Right lobe of liver (tissue), 6 donors: ENCODE measurements around the gene TADA2B. TPM values are rescaled to one million over a fixed set of nuclear protein-coding genes. Genes with fewer than 3 reads are reported as not detected.

ENCODE experiments used
- ATAC-seq, 4 donors: fragments of 200-7000 bp; cut with Tn5 transposase; one replicate each; pipeline ENCODE4 v1.9.1; 2020; ENCODE audit warnings: mild to moderate bottlenecking in 4 of 4, moderate library complexity in 4 of 4
- DNase-seq, 3 donors: peaks; one replicate each; pipeline ENCODE4 v3.0.0-alpha.2; 2020
- H3K27ac ChIP-seq, 3 donors: fragments of 200-600 bp; one replicate each; pipeline ENCODE4 v1.8.0; 2022
- H3K27me3 ChIP-seq, 2 donors: fragments of 200-600 bp; one replicate each; pipeline ENCODE4 v1.8.0; 2022
- H3K36me3 ChIP-seq, 4 donors: fragments of 200-600 bp; sonication (generic) in 1 of 4; one replicate each; pipeline versions ENCODE4 v1.5.1 to v1.8.0; 2017 to 2022; ENCODE audit warnings: control low read depth in 1 of 4
- H3K4me1 ChIP-seq, 4 donors: fragments of 200-600 bp; sonication (generic) in 1 of 4; one replicate each; pipeline versions ENCODE4 v1.5.1 to v1.8.0; 2017 to 2022; ENCODE audit warnings: control low read depth in 1 of 4
- H3K4me3 ChIP-seq, 3 donors: fragments of 200-600 bp; one replicate each; pipeline ENCODE4 v1.8.0; 2022
- H3K9me3 ChIP-seq, 4 donors: fragments of 200-600 bp; sonication (generic) in 1 of 4; one replicate each; pipeline versions ENCODE4 v1.5.1 to v1.8.0; 2017 to 2022; ENCODE audit warnings: control low read depth in 1 of 4
- POLR2A ChIP-seq: fragments of 450-650 bp; IDR thresholded peaks from one replicate; pipeline ENCODE4 v1.6.1; 2017; ENCODE audit warnings: antibody characterized with exemption, mild to moderate bottlenecking
- WGBS: methylation state at CpG from one replicate; pipeline ENCODE4 v1.1.6; 2018; ENCODE audit warnings: low coverage, low lambda C conversion rate; ENCODE audit not compliant: insufficient coverage; ENCODE audit errors: missing lambda C conversion rate; 5-methylcytosine and 5-hydroxymethylcytosine counted together
- intact Hi-C, 2 donors: fragments of 100-400 bp; cut with DNase I; formaldehyde crosslinking; loops; one replicate each; pipeline versions ENCODE4 v1.11.2 to v1.14.1; 2022
- total RNA-seq, 6 experiments: library from RNA; depleted of rRNA in 2 of 6; stranded (reverse); fragments of >200 nt in 2 of 6; fragmentation: NEBNext Ultra II Directional in 3 of 6; extraction: Animal tissue kit (Norgen Biotek cat#: 25700) in 3 of 6; gene quantifications; one replicate each; pipeline versions ENCODE4 v1.1.0 to v1.2.4, GENCODE V29; 2016 to 2023
- TF ChIP-seq, protein P1 (sequence below), 4 donors: fragments of 200-600 bp in 3 of 4; fragments of 450-650 bp in 1 of 4; IDR thresholded peaks; one replicate each; pipeline versions ENCODE4 v1.5.1 to v1.8.0; 2016 to 2022; ENCODE audit warnings: antibody characterized with exemption in 4 of 4, mild to moderate bottlenecking in 2 of 4
- donor health status: DM: no; HTN: yes; CAD: no.
- donor health status: DM: no; HTN: no; CAD: no.
- donor health status: DM: no; HTN: no; CAD: no.
- donor health status: DM: no; HTN: yes; CAD: no.
- donor health status: DM: no; HTN: yes; CAD: no.

Gene TADA2B
- total RNA-seq, 6 experiments from 2014 or later = 12.1 to 16.3 (median 14.0) TPM

DNA sequence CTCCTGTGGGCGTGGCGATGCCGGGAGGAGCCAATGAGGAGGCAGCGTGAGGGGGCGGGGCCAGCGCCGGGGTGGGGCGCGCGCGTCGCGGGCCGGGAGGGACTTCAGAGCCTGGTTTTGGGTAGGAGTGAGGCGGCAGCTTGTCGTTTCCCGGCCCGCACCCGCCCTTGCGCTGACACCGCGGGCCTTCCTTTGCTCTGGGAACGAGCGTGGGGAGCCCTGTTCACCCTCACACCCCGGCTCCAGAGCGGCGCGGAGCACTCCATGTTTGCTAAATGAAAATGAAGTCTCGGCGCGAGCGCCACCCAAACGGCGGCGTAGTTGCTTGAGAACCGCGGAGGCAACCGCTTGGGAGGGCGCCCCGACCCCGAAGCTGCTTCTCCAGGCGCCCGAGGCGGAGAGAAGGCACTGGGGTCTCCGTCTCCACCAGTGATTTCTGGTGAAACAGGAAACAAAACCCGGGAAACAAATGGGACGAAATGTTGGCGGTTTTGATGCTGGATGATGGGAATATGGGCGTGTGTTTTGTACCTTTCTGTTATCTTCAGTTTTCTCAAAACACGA, 25.2 kb downstream of the TADA2B start:
- intact Hi-C loops = no loop called here
- Histone ChIP-seq H3K36me3 (peaks cover 0 to 18% (median 7%) of the 10 kb centered on the region in 4 donors), H3K27me3 (no peaks in the 10 kb centered on the region), H3K9me3 (no peaks in the 10 kb centered on the region), H3K27ac (peak overlapping the region; percentile 39 to 71 (median 55)), H3K4me3 (peak overlapping the region; percentile 62 to 94 (median 89)), H3K4me1 (peaks cover 0 to 20% (median 7%) of the 10 kb centered on the region in 4 donors)
- 0% methylated on average over 27 of the region's 50 CpGs for WGBS
- ATAC-seq (no peak), DNase-seq (peak in 1 of 3 donors; percentile 100)
- no peak for TF ChIP-seq POLR2A
- TF ChIP-seq, protein P1, sequence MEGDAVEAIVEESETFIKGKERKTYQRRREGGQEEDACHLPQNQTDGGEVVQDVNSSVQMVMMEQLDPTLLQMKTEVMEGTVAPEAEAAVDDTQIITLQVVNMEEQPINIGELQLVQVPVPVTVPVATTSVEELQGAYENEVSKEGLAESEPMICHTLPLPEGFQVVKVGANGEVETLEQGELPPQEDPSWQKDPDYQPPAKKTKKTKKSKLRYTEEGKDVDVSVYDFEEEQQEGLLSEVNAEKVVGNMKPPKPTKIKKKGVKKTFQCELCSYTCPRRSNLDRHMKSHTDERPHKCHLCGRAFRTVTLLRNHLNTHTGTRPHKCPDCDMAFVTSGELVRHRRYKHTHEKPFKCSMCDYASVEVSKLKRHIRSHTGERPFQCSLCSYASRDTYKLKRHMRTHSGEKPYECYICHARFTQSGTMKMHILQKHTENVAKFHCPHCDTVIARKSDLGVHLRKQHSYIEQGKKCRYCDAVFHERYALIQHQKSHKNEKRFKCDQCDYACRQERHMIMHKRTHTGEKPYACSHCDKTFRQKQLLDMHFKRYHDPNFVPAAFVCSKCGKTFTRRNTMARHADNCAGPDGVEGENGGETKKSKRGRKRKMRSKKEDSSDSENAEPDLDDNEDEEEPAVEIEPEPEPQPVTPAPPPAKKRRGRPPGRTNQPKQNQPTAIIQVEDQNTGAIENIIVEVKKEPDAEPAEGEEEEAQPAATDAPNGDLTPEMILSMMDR (IDR thresholded peaks at IDR 0.05) = no peak

DNA sequence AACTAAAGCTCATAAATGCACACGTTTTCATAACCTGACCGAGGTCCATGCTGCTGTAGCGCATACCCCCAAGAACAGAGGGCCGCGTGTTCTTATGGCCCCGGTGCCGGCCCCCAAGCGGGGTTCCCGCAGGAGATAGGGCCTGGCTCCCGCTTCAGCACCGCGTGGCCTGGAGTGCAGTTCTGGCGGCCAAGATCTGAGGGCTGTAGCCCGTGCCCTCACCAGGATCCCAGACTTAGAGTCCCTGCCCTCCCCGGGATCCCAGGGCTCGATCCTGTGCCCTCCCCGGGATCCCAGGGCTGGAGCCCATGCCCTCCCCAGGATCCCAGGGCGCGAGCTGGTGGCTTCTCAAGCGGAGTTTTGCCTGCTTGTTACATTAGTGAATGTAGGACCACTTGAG, 25.7 kb downstream of the TADA2B start:
- Histone ChIP-seq H3K27ac (peak overlapping the region; percentile 39 to 71 (median 55)), H3K4me1 (peaks cover 0 to 20% (median 7%) of the 10 kb centered on the region in 4 donors), H3K36me3 (peaks cover 0 to 13% (median 3%) of the 10 kb centered on the region in 4 donors), H3K9me3 (no peaks in the 10 kb centered on the region), H3K27me3 (no peaks in the 10 kb centered on the region), H3K4me3 (peak overlapping the region; percentile 62 to 94 (median 89))
- 36% methylated on average over 8 of the region's 20 CpGs for WGBS
- intact Hi-C loops = no loop called here
- TF ChIP-seq, protein P1 (IDR thresholded peaks at IDR 0.05) = no peak
- TF ChIP-seq POLR2A = no peak
- ATAC-seq = no peak
- DNase-seq = no peak

GRCh38 chr4:7070729-7071511, 27.7 kb downstream of the TADA2B start:
- Histone ChIP-seq H3K4me3 (no peak overlapping the region), H3K4me1 (peaks cover 0 to 20% (median 7%) of the 10 kb centered on the region in 4 donors), H3K36me3 (no peaks in the 10 kb centered on the region), H3K27ac (no peak overlapping the region), H3K27me3 (no peaks in the 10 kb centered on the region), H3K9me3 (no peaks in the 10 kb centered on the region)
- TF ChIP-seq, protein P1 (IDR thresholded peaks at IDR 0.05) = peak; percentile 98 to 99 (median 98)
- no peak for TF ChIP-seq POLR2A
- intact Hi-C loops = loop anchor here (10.0 kb wide), 2 partner anchors 166 to 346 kb away; partner anchors contain the start of gene TBC1D14 (in 1 of the 2)
- ATAC-seq (peak; percentile 47 to 55 (median 52)), DNase-seq (peak; percentile 81 to 85 (median 85))
- WGBS = 44% methylated on average over 13 of the region's 23 CpGs

DNA sequence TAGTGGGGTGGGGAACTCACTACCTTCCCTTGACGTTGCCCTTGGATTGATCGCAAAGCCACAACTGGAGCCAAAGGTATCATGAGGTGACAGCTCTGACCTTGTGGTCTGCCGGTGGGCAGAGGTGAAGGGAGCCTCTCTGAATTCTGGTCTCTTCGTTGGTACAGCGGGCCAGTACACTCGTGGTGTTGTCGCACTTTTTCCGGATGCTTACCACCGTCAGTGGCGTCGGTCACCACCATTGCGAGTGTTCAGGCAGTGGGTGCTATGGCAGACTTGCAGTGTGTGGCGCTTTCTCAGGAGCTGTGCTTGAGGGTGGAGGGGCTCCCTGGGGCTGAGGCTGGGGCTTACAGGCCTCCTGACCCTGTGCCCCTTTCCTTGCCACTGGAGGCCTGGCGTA, 29.9 kb downstream of the TADA2B start:
- peaks cover 0 to 9% (median 2%) of the 10 kb centered on the region in 4 donors for H3K4me1 ChIP-seq
- no peaks in the 10 kb centered on the region for H3K27me3 ChIP-seq
- intact Hi-C loops = loop anchor here (10.0 kb wide), 2 partner anchors 168 to 348 kb away; partner anchors contain the start of gene TBC1D14 (in 1 of the 2)
- 75% methylated on average over 6 of the region's 14 CpGs for WGBS
- ATAC-seq = no peak
- no peak overlapping the region for H3K4me3 ChIP-seq
- H3K27ac ChIP-seq = no peak overlapping the region
- H3K36me3 ChIP-seq = no peaks in the 10 kb centered on the region
- no peak for TF ChIP-seq POLR2A
- TF ChIP-seq, protein P1 (IDR thresholded peaks at IDR 0.05) = no peak
- no peak for DNase-seq
- H3K9me3 ChIP-seq = no peaks in the 10 kb centered on the region
